HepG2 (cell line): ENCODE results near the gene SKIDA1. TPM values are rescaled to one million over a fixed set of nuclear protein-coding genes. Genes with fewer than 3 reads are reported as not detected.

Experiments used
- ASH2L ChIP-seq: fragments of 300-600, 200-600 bp; sonication (generic); IDR thresholded peaks from 2 replicates; pipeline ENCODE4 v1.7.0; 2017; ENCODE audit warnings: low read depth, mild to moderate bottlenecking, moderate library complexity, mixed read lengths, low read length; ENCODE audit not compliant: insufficient read length
- DBP ChIP-seq: sonication (generic); formaldehyde crosslinking; IDR thresholded peaks from 2 replicates; pipeline ENCODE4 v1.4.0; 2020; ENCODE audit warnings: missing genetic modification reagents; ENCODE audit errors: not compliant biosample characterization
- DMTF1 ChIP-seq: sonication (generic); formaldehyde crosslinking; IDR thresholded peaks from 2 replicates; pipeline ENCODE4 v1.4.0; 2020; ENCODE audit warnings: mild to moderate bottlenecking, missing genetic modification reagents
- GZF1 ChIP-seq: sonication (generic); formaldehyde crosslinking; IDR thresholded peaks from 2 replicates; pipeline ENCODE4 v1.5.1; 2020; ENCODE audit warnings: mild to moderate bottlenecking, missing genetic modification reagents
- HNF1B ChIP-seq: sonication (generic); formaldehyde crosslinking; IDR thresholded peaks from 2 replicates; pipeline ENCODE4 v1.5.1; 2020; ENCODE audit warnings: mild to moderate bottlenecking, moderate library complexity, missing genetic modification reagents
- LCORL ChIP-seq, 2 experiments: fragments of 450-650 bp in 1 of 2; sonication (generic) in 1 of 2; formaldehyde crosslinking in 1 of 2; IDR thresholded peaks; 2 replicates each; pipeline versions ENCODE4 v1.5.0 to v1.6.1; 2017 to 2020; ENCODE audit warnings: antibody characterized with exemption in 1 of 2, missing genetic modification reagents in 1 of 2
- MXD1 ChIP-seq: sonication (generic); formaldehyde crosslinking; IDR thresholded peaks from 2 replicates; pipeline ENCODE4 v1.4.0; 2020; ENCODE audit warnings: mild to moderate bottlenecking, missing genetic modification reagents
- POLR2G ChIP-seq: fragments of 200-400 bp; formaldehyde crosslinking; IDR thresholded peaks from 2 replicates; pipeline ENCODE4 v1.6.1; 2018; ENCODE audit warnings: mild to moderate bottlenecking, low read depth, low read length, moderate library complexity
- PRDM10 ChIP-seq: sonication (generic); formaldehyde crosslinking; IDR thresholded peaks from 2 replicates; pipeline ENCODE4 v1.4.0; 2020; ENCODE audit warnings: low read depth, missing genetic modification reagents
- SAFB2 ChIP-seq: sonication (generic); formaldehyde crosslinking; IDR thresholded peaks from 2 replicates; pipeline ENCODE4 v1.5.1; 2020; ENCODE audit warnings: missing genetic modification reagents, low read depth, mild to moderate bottlenecking, borderline replicate concordance
- TRIM24 ChIP-seq: sonication (generic); formaldehyde crosslinking; IDR thresholded peaks from 2 replicates; pipeline ENCODE4 v1.8.0; 2022; ENCODE audit warnings: mild to moderate bottlenecking, missing genetic modification reagents
- ZBTB42 ChIP-seq: sonication (generic); formaldehyde crosslinking; IDR thresholded peaks from 2 replicates; pipeline ENCODE4 v1.5.0; 2020; ENCODE audit warnings: mild to moderate bottlenecking, missing genetic modification reagents
- ZMAT5 ChIP-seq: sonication (generic); formaldehyde crosslinking; IDR thresholded peaks from 2 replicates; pipeline ENCODE4 v1.5.0; 2020; ENCODE audit warnings: mild to moderate bottlenecking, low read depth, missing genetic modification reagents, borderline replicate concordance
- ZNF232 ChIP-seq: sonication (generic); formaldehyde crosslinking; IDR thresholded peaks from 2 replicates; pipeline ENCODE4 v1.4.0; 2020; ENCODE audit warnings: missing genetic modification reagents, borderline replicate concordance
- ZSCAN5A ChIP-seq: sonication (generic); formaldehyde crosslinking; IDR thresholded peaks from 2 replicates; pipeline ENCODE4 v1.8.0; 2022; ENCODE audit warnings: mild to moderate bottlenecking, missing genetic modification reagents, borderline replicate concordance
- polyA plus RNA-seq, 8 experiments: library from polyadenylated mRNA; depleted of rRNA in 3 of 8; stranded (reverse) in 7 of 8; unstranded in 1 of 8; fragments of >200 nt; fragmentation: Illumina TruSeq in 4 of 8; extraction: Trizol in 4 of 8; gene quantifications; 2 replicates each; pipeline versions ENCODE4 v1.2.1 to v1.2.3, GENCODE V29; 2011 to 2016; ENCODE audit warnings: low read depth in 4 of 8, missing spikeins in 1 of 8, mixed read lengths in 1 of 8; ENCODE audit not compliant: insufficient read depth in 1 of 8
- total RNA-seq, 5 experiments: library from RNA; depleted of rRNA; stranded (reverse); fragments of >200 nt; fragmentation: Illumina TruSeq; extraction: Trizol; gene quantifications; 2 replicates each; pipeline ENCODE4 v1.2.3, GENCODE V29; 2016; ENCODE audit warnings: low read depth in 1 of 5

The SKIDA1 gene
- total and polyA plus RNA-seq, 2 of the 13 experiments (the other 11 are each of a cell fraction or from before 2014, with no cell fraction given) = 0.73 to 1.5 TPM

- no peak for TF ChIP-seq ZNF232 (CRISPR knock-in tag)
- no peak for TF ChIP-seq ZMAT5 (CRISPR knock-in tag)
- TF ChIP-seq SAFB2 (CRISPR knock-in tag) = no peak
- no peak for TF ChIP-seq LCORL (IDR thresholded peaks at IDR 0.05)
- 0 out of 2 replicates have a peak, but pooled peaks have one; percentile 21 for TF ChIP-seq LCORL (CRISPR knock-in tag; IDR thresholded peaks at IDR 0.05)
- 0 out of 2 replicates have a peak, but pooled peaks have one; percentile 26 for TF ChIP-seq ZBTB42
- TF ChIP-seq PRDM10 (CRISPR knock-in tag) = no peak
- peak; percentile 58 for TF ChIP-seq POLR2G
- TF ChIP-seq GZF1 (CRISPR knock-in tag) = no peak
- TF ChIP-seq TRIM24 (CRISPR knock-in tag) = no peak
- no peak for TF ChIP-seq DBP (CRISPR knock-in tag)
- no peak for TF ChIP-seq DMTF1
- 0 out of 2 replicates have a peak, but pooled peaks have one; percentile 47 for TF ChIP-seq ZSCAN5A (CRISPR knock-in tag)
- peak; percentile 85 for TF ChIP-seq ASH2L
- peak; percentile 59 for TF ChIP-seq MXD1 (CRISPR knock-in tag)
- 0 out of 2 replicates have a peak, but pooled peaks have one; percentile 27 for TF ChIP-seq HNF1B
Measured at GRCh38 chr10:21517134-21518031, 8.1 kb downstream of the SKIDA1 start (continued).
